GM12874 (cell line): ENCODE results near the gene RAPGEF1.

Experiments
- TF ChIP-seq, protein P1 (sequence below): IDR thresholded peaks from 2 replicates; pipeline ENCODE4 v1.5.1; 2011; ENCODE audit warnings: low read depth, mild to moderate bottlenecking, control low read depth, low read length, moderate library complexity; ENCODE audit not compliant: insufficient read depth

Gene RAPGEF1

DNA sequence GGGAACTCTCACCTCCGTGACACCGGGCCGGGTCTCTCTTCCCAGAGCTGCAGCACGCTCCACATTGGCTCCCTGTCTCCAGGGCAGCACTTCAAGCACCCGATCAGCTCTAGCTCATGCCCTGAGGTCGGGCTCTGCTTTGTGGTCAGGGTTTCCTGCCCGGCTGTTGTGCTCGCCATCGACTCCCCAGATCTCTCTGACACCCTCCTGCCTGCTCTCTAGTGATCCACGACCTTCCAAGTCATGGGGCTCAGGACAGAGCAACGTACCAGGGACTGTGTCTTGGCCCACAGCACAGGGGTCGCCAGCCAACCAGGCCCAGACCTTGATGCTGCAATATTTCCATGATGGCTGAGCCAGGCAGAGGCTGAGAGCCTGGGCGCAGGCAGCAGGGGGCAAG, 149.4 kb downstream of the RAPGEF1 start:
- TF ChIP-seq, protein P1, sequence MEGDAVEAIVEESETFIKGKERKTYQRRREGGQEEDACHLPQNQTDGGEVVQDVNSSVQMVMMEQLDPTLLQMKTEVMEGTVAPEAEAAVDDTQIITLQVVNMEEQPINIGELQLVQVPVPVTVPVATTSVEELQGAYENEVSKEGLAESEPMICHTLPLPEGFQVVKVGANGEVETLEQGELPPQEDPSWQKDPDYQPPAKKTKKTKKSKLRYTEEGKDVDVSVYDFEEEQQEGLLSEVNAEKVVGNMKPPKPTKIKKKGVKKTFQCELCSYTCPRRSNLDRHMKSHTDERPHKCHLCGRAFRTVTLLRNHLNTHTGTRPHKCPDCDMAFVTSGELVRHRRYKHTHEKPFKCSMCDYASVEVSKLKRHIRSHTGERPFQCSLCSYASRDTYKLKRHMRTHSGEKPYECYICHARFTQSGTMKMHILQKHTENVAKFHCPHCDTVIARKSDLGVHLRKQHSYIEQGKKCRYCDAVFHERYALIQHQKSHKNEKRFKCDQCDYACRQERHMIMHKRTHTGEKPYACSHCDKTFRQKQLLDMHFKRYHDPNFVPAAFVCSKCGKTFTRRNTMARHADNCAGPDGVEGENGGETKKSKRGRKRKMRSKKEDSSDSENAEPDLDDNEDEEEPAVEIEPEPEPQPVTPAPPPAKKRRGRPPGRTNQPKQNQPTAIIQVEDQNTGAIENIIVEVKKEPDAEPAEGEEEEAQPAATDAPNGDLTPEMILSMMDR = no peak

DNA sequence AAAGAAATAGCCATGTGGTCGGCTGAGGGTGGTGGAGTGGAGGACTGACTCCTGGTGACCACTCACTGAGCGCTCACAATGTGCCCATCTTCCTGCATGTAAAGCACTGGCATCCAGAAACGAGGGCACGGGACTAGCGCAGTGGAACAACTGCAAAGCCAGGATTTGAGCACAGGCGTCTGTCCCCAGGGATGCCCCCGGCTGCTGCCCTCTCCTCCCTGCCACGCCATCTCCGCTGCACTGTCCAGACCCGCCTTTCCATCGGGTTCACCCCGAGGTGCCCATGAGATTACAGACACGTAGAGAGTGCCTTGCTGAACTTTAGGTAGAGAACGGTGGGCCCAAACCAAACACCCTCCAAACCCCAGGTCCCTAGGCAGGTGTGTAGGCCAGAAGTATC, 149.9 kb downstream of the RAPGEF1 start:
- TF ChIP-seq, protein P1 = no peak

GRCh38 chr9:131589124-131589711, 150.7 kb downstream of the RAPGEF1 start:
- TF ChIP-seq, protein P1 = no peak

DNA sequence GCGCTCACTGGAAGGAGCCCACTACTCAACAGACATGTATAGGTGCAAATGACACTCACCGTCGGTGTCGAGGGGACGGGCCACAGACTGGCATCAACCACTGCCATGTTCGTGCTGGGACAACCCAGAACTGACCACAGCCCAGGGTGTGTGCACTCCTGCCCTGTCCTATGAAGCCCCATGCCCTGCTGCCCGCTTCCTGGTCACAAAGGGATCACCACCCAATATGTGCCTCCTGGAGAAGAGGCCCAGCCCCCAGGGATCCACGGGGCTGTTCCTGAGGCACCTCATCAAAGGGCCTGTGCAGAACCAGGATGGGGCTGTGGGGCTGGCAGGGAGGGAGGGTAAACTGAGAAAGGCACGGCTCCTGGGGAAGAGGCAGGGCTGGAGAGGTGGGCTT, 151.5 kb downstream of the RAPGEF1 start:
- TF ChIP-seq, protein P1 = no peak

GRCh38 chr9:131587906-131588305, 152.0 kb downstream of the RAPGEF1 start:
- TF ChIP-seq, protein P1 = no peak

GRCh38 chr9:131587331-131587730, 152.5 kb downstream of the RAPGEF1 start:
- TF ChIP-seq, protein P1 = no peak

DNA sequence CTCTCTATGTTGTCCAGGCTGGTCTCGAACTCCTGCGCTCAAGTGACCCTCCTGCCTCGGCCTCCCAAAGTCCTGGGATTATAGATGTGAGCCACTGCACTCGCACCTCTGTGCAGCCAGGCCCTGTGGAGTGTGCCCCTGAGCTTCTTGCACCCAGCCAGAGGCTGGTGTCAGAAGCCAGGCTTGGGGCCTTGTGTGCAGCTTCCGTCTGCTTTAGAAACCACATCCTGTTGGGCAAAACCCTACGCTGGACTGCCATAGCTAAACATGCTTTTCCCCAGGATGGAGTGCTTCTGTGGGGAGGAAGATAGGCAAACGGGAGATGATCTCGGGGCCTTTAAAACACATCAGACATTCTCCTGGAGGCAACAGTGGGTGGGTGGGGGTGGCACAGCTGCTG, 154.5 kb downstream of the RAPGEF1 start:
- TF ChIP-seq, protein P1 = no peak
